Measurements from ENCODE around the gene WDR62.

Gene WDR62

DNA sequence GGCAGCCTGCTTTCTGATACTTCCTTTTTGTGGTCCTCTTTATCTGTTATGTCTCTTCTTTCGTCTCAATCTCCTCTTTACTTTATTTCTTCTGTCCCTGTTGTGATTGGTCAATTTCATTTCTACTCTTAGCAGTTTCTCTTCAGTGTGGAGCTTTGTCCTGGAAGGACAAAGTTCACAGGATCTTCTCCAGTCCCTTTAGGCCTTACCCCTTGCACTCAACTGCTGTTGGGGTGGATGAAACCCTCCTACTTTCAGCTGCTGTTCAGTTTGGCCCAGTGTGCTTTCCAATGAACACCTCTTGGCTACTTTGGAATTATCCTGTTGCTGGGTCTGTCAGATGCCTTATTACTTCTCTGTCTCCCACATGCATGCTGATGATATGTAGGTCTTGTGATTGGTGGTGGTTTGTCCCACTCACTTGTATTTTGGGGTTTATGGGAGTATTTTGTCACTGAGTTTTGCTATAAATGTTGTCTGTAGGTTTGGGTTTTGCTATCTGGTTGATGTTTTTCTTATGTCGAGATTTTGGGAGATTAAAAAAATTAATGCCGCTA lies 24.8 kb downstream of the WDR62 start:
- DNase-seq (ENCODE audit: low read depth, low spot score) = no peak

DNA sequence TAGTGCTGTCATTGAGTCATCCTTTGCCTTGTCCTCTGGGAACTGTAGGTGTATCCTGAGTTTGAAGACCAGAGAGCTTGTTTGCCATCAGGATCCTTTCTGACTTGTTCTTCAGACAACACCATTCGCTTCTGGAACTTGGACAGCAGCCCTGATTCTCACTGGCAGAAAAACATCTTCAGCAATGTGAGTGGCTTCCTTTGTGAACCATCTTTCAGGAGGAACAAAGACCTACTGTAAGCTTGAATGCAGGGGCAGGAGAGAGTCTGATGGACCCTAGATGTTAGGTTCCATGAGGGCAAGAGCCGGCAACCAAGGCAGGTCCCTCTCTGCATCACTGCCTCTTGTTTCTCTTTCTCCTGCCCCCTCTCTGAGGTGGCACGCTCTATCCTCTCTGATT lies 26.7 kb downstream of the WDR62 start:
- no peak for DNase-seq (ENCODE audit: low read depth, low spot score)

- DNase-seq (ENCODE audit: low read depth, low spot score) = no peak
Measured at GRCh38 chr19:36081894-36082293, 27.2 kb downstream of the WDR62 start.

DNA sequence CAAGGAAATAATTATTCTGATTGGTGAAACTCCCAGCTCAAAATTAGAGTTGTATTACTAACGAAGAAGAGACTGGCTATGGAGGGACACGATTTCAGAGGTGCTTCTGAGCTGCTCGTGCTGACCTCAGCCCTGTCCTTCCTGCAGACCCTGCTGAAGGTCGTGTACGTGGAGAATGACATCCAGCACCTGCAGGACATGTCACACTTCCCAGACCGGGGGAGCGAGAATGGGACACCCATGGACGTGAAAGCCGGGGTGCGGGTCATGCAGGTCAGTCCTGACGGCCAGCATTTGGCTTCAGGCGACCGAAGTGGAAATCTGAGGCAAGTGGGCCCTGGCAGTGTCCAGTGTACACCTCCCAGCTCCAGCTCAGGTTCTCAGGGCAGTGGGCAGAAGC lies 28.2 kb downstream of the WDR62 start:
- DNase-seq (ENCODE audit: low read depth, low spot score) = no peak

GRCh38 chr19:36084231-36085009 lies 29.7 kb downstream of the WDR62 start:
- no peak for DNase-seq (ENCODE audit: low read depth, low spot score)

DNA sequence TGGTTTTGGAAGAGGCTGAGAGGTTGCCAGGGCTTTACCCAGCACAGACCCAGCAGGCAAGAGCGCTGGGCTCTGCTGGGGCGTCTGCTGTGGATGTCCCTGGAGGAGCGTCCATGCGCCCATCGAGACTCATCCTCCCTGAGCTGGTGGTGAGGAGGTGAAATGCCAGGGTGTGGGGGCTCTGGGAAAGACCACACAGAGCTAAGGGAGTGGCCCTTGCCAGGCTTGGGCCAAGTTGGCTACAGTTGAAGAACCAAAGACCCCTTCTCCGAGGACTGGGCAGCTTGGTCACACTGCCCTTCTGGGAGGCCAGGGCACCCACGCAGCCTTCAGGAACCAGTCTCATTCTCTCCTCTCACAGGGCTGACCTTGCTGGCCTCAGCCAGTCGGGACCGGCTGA lies 31.6 kb downstream of the WDR62 start:
- no peak for DNase-seq (ENCODE audit: low read depth, low spot score)

GRCh38 chr19:36089847-36090246 lies 35.1 kb downstream of the WDR62 start:
- DNase-seq (ENCODE audit: low read depth, low spot score) = no peak

DNA sequence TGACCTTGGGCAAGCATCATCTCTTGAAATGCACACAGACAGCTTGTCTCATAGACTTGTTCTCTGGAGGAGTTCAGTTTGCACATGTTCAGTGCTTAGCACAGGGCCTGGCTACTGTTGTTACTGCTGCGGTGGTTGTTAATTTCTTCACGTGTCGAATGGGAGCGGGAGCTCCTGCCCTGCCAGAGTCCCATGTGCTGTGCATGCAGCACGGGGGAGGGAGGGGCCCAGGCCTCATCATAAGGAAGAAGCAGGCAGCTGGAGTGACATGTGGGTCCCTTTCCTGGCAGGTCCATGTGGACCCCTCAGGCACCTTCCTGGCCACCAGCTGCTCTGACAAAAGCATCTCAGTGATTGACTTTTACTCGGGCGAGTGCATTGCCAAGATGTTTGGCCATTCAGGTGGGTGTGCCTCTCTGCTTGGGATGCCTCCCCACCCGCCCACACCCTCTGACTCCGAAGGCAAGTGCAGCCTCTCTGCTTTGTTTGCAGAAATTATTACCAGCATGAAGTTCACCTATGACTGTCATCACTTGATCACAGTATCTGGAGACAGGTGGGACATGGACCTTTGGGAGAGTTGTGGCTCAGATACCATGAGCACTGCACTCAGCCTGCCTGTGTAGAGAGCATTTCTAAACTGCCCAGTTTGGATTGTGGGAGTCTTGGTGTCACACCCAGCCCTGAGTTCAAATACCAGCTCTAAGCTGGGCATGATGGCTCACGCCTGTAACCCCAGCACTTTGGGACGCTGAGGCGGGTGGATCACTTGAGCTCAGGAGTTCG lies 36.4 kb downstream of the WDR62 start:
- no peak for DNase-seq (ENCODE audit: low read depth, low spot score)

GRCh38 chr19:36092566-36092965 lies 37.9 kb downstream of the WDR62 start:
- no peak for DNase-seq (ENCODE audit: low read depth, low spot score)

GRCh38 chr19:36093146-36093662 lies 38.5 kb downstream of the WDR62 start:
- DNase-seq (ENCODE audit: low read depth, low spot score) = no peak

DNA sequence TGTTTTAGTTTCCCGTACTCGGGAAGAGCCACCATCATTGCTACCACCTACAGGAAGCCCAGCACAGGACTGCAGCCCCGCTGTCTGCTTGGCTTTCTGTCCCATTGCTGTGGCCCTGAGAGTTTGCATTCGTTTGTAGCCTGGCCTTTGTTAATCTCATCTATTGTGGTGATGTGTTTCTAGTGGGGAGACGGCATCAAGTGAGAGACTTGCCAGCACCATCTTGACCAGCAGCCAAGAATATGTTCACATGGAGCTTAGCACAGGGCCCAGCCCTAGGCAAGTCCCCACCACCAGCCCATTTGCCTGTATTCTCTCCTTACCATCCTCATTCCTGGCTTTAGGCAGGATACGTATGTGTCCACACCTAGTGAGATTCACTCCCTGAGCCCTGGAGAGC lies 39.0 kb downstream of the WDR62 start:
- no peak for DNase-seq (ENCODE audit: low read depth, low spot score)

DNA sequence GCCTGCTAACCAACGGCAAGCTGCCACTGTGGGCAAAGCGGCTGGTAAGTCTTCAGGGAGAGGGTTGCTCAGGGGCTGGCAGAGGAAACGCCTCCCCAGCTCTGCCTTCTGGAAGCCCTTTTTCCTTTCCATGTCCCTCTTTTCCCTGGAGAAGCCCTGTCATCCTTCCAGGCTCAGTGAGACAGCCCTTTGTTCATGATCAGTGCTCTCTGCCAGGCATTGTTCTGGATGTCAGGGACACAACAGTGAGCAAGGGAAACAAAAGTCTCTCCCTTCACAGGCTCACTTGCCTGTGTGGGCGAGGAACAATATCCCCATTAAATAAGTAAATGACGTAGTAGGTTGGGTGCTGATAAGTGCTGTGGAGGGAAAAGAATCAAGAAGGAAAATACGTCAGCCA lies 42.3 kb downstream of the WDR62 start:
- no peak for DNase-seq (ENCODE audit: low read depth, low spot score)

GRCh38 chr19:36099166-36099785 lies 44.6 kb downstream of the WDR62 start:
- no peak for DNase-seq (ENCODE audit: low read depth, low spot score)

GRCh38 chr19:36100476-36100875 lies 45.8 kb downstream of the WDR62 start:
- DNase-seq (ENCODE audit: low read depth, low spot score) = no peak

DNA sequence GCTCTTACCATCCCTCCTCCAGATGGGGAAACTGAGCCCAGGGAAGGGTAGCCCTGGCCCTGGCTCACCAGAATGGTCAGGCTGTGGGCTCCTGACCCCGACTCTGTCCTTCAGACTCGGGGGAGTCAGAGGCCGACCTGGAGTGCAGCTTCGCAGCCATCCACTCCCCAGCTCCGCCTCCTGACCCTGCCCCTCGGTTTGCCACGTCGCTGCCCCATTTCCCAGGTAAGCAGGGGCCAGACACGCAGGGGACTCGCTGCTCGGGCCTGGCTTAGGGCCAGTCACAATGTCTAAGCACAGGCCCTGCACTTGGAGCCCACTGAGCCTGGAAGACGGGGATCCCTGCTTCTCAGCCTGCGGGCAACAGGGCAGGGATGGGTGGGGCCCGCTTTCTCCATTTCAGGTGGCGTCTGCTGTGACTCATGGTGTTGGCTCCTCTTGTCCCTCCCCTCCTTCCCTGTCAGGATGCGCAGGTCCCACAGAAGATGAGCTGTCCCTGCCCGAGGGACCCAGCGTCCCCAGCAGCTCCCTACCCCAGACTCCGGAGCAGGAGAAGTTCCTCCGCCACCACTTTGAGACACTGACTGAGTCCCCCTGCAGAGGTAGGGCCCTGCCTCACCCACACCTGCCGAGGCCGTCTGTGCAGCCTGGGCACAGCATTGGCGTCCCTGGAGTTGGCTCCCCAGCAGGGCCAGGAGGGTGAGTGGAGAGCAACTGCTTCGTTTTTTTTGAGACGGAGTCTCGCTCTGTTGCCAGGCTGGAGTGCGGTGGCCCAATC lies 47.0 kb downstream of the WDR62 start:
- DNase-seq (ENCODE audit: low read depth, low spot score) = no peak

GRCh38 chr19:36103040-36103626 lies 48.4 kb downstream of the WDR62 start:
- DNase-seq (ENCODE audit: low read depth, low spot score) = no peak

DNA sequence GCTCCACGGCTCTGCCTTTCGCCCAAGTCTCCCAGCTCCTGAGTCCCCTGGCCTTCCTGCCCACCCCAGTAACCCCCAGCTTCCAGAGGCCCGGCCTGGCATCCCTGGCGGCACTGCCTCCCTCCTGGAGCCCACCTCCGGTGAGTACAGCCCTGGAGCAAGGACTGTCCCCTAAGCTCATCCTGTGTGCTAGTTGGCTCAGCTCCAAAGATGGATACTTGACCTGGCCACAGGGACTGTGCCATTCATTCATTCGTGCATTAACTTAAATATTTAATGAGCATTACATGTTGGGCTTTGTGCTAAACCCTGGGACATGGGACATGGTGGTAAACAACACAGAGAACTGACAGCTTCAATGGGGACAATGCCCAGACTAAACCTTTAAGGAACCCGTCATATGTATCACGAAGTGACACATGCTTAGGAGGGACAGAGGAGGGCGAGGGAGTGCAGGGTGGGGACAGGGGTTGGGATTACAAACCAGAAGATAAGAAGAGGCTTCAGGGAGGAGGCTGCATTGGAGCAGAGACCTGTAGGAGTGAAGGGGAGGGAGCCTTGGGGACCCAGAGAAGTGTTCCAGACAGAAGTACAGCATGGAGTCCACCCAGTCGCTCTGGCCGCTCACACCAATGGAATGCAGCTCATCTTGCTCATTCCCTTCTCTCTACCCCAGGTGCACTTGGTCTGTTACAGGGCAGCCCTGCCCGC lies 49.3 kb downstream of the WDR62 start:
- DNase-seq (ENCODE audit: low read depth, low spot score) = no peak

DNA sequence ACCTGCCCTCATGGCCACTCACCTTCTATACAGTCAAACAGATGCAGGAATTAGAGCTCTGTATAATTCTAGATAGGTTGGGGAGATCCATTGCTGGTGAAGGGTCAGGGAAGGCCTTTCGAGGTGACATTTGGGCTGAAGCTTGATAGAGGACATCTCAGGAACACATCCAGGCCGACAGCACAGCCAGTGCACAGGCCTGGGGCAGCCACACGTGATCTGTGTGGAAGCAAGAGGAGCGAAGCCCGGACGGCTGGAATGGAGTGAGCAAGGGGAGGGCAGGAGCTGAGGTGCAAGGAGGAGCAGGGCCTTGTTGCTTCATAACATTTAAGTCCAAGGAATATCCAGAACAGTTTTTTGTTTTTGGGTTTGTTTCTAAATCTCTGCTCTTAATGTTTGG lies 51.7 kb downstream of the WDR62 start:
- DNase-seq (ENCODE audit: low read depth, low spot score) = no peak

DNA sequence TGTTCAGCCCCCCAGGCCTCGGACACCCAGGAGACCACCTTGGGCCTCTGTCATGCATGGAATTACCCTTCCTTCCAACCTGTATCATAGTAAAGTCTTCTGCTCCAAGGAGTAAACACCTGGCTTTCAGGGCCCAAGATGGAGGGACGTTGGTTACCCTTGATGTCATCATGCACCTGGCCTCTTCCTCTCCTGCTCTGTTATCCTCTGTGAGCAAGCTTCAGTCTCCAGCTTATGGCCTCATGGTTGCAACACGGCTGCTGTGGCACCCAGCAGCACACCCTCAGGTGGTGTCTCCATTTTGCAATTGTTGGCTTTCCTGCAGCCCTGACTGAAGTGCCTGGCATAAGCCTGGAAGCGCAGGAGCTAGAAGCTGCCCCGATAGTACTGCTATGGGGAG lies 52.3 kb downstream of the WDR62 start:
- DNase-seq (ENCODE audit: low read depth, low spot score) = no peak

GRCh38 chr19:36108684-36109083 lies 54.0 kb downstream of the WDR62 start:
- no peak for DNase-seq (ENCODE audit: low read depth, low spot score)

Data from brain pericyte (primary cell).